Sciatic nerve (tissue), 2 donors: ENCODE measurements around the gene INSL3. TPM values are rescaled to one million over a fixed set of nuclear protein-coding genes. Genes with fewer than 3 reads are reported as not detected.

ENCODE experiments used
- ATAC-seq: fragments of 200-7000 bp; cut with Tn5 transposase; one replicate; pipeline ENCODE4 v1.9.1; 2020; ENCODE audit warnings: mild to moderate bottlenecking, moderate library complexity
- DNase-seq: peaks from one replicate; pipeline ENCODE4 v3.0.0-alpha.2; 2020; ENCODE audit warnings: low spot score
- intact Hi-C: fragments of 100-400 bp; cut with DNase I; formaldehyde crosslinking; loops from one replicate; pipeline ENCODE4 v1.14.2; 2022
- total RNA-seq: library from RNA; stranded (reverse); fragmentation: NEBNext Ultra II Directional; extraction: Animal tissue kit (Norgen Biotek cat#: 25700); gene quantifications from one replicate; pipeline ENCODE4 v1.2.1, GENCODE V29; 2021
- donor health status: DM: no; HTN: no; CAD: no.
- donor health status: DM: no; HTN: no; CAD: no.

Gene INSL3
- total RNA-seq, 1 donor from 2014 or later: not detected

- intact Hi-C loops: no loop called here
- DNase-seq: no peak
- ATAC-seq: no peak
Observed at GRCh38 chr19:17848595-17849292, 27.4 kb upstream of the INSL3 start.

DNA sequence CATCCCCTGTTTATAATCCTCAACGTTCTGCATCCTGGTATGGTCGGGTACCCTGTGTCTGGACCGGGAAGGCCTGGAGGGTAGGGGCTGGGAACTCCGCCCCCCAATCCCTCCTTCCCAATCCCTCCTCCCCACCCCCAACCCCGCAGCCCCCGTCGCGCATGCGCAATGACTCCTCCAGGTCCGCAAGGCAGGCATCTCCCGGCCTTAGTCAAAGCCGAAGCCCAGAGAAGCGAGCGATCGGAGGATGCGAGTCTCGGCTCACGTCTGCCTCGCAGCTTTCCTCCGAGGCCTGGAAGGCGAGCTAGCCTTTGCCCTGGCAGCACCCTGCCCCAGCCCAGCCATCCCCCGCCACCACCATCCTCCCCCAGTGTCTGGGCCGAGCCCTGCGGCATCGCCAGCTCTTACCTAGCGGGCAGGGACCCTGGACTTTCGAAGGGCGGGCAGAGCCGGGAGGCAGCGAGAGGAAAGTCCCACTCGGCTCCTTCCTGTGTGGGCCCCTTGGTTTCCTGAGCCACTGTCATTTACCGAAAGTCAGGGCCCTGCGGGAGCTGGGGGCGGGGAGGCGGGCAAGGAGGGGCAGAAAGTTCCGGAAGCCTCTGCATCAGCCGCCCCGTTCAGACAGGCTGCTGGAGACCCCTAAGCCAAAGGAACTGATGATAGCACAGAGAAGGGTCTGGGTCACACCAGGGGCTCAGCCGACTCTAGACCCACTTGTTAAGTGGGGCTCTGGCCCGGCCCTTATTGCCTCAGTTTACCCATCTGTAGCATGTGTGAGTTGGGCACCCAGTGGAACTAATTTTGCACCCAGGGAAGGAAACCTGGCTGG lies 26.4 kb upstream of the INSL3 start, which contains the start of gene JAK3:
Gene JAK3, minus strand, starts transcription at position 445 of the 829 bp plus-strand sequence. CDS start 3,565 bp downstream, outside the sequence.
- DNase-seq (peak; percentile 78), ATAC-seq (peak; percentile 63)
- intact Hi-C loops: no loop called here

DNA sequence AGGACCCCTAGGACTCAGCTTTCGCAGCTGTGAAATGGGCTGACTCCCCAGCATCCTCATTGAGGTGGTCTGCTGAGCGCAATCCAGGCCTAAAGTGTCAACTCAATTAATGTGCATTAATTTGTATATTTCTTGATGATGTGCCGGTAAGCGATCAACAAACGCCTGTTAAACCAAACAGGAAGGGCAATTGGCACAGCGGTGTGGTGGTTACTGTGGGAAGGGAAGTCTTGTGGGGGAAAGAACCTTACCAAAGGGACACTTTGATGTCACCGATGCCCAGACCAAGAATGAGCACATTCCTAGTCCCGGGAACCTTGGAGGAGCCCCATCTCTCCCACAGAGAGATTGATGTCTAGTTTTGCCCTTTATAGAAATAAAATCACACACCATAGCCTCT lies 24.8 kb upstream of the INSL3 start:
- intact Hi-C loops: no loop called here
- DNase-seq (no peak), ATAC-seq (no peak)

GRCh38 chr19:17843908-17844490 lies 22.7 kb upstream of the INSL3 start:
- no peak for ATAC-seq
- intact Hi-C loops: no loop called here
- no peak for DNase-seq

DNA sequence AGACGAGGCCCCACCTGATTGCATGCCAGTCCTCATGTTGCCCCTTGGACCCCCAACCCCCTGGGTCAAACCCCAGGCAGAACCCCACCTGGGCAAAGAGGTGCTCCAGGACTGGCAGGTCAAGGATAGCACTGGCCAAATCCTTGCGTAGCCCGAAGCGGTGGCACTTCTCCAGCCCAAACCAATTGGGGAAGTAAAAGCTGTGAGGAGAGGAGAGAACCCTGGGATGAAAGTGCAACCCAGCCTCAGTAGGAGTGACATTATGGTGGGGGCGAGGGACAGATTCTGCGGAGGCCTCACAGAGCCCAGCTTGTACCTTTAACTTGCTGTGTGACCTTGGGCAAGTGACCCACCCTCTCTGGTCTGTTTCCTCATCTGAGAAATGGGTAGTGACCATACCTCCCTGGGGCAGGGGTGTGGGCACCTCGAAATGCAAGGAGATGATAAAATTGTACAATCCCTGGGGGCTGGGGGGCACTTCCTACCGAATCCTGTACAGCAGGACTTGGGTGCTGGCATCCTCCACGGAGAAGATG lies 22.0 kb upstream of the INSL3 start:
- intact Hi-C loops: no loop called here
- no peak for DNase-seq

GRCh38 chr19:17842663-17843291 lies 21.5 kb upstream of the INSL3 start:
- ATAC-seq: no peak
- DNase-seq: no peak
- intact Hi-C loops: no loop called here

More for the DNA sequence above, 22.0 kb upstream of the INSL3 start:
- no peak for ATAC-seq

DNA sequence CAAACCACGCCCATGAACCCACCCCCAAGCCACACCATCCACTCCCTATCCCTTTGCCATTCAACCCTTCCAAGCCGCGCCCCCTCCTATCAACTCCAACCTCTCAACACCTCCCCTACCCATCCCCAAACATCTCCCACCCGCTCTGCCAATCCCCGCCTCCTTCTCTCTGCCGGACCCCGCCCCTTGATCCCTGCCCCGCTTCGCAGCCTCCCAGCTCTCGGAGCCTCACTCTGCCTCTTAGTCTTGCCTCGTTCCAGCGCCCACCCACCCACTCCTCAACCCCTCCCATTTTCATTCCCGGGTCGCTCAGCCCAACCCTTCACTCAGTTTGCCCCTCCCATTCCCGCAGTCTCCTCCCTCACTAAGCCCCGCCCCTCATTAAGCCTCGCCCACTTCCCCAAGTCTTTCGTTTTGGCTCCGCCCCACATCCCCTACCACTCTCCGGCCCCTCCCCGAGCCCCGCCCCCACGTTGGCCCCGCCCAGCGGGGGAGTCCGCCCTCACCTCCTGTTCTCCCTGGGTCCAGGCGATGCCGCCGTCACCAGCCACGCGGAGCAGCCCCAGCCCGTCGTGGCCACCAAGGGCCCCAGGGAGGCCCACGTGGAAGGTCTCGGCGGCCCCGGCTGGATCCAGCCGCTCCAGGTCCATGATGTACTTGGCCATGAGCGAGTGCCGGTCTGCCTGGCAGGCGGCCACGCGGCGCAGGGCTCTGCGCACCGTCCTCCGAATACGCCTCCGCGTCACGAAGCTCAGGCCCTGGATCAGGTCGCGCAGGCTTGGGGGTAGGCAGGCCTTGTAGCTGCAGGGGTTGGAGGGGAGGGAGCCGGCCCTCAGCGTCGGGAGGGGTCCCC lies 20.7 kb upstream of the INSL3 start:
- DNase-seq (peak; percentile 94), ATAC-seq (peak; percentile 94)
- intact Hi-C loops: no loop called here

DNA sequence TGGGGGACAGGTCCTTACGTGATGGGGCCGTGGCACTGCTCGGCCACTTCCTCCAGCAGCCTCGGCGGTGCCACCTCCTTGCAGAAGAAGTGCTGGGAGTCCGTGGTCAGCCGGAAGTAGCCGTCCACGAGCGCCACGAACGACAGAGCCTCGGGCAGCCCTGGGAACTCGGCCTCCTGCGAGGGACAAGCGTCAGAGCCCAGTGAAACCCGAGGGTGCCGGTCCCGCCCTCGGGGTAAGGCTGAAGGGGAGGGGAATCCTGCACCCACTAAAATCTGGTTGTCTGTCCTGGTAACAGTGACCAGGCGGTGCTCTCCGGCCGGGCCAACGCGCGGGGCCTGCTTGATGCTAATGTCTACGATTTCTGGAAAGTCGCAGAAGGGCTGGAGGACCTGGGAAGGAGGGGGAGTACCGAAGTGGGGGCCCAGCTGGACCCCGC lies 20.1 kb upstream of the INSL3 start:
- intact Hi-C loops: no loop called here
- peak; percentile 54 for ATAC-seq

GRCh38 chr19:17840019-17840418 lies 18.7 kb upstream of the INSL3 start:
- no peak for ATAC-seq
- intact Hi-C loops: no loop called here
- no peak for DNase-seq

More for the DNA sequence above, 20.1 kb upstream of the INSL3 start:
- DNase-seq: no peak

DNA sequence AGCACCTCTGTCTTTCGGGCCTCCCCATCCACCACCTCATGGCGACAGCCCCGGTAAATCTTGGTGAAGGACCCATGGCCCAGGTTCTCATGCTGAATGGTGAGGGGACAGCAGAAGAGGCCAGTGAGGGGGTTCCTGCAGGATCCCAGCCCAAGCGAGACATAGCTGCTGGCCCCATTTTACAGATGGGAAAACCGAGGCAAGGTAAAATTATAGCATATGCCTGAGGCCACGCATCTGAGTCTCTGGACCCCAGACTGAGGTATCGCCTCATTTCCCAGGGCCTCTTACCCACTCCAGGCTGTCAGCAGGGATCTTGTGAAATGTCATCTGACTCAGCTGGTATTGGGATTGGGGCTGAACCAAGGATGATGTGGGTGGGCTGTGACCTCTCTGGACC lies 16.7 kb upstream of the INSL3 start:
- ATAC-seq (no peak), DNase-seq (no peak)
- intact Hi-C loops: no loop called here

DNA sequence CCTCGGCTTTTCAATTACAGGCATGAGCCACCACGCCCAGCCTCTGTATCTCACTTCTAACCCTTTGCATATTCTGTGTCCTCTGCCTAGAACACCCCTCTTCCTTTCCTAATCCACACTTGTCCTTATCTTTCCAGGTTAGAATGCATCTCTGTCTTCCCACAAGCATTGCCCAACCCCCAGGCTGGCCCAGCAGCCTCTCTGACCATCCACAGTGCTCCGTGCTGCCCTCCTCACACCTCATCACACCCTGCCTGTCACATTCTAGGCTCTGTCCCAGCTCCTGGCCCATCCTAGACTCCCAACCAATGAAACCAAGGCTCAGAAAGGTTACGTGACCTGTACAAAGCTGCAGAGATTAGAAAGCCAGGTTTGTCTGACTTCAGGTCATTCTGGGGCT lies 15.2 kb upstream of the INSL3 start:
- DNase-seq: no peak
- ATAC-seq: no peak
- intact Hi-C loops: no loop called here

GRCh38 chr19:17835182-17836006 lies 14.1 kb upstream of the INSL3 start:
- DNase-seq (no peak), ATAC-seq (no peak)
- intact Hi-C loops: no loop called here

- intact Hi-C loops: no loop called here
- no peak for ATAC-seq
- no peak for DNase-seq
Observed at GRCh38 chr19:17834350-17835181, 13.2 kb upstream of the INSL3 start.

GRCh38 chr19:17832443-17833208 lies 11.3 kb upstream of the INSL3 start:
- DNase-seq (no peak), ATAC-seq (no peak)
- intact Hi-C loops: no loop called here

GRCh38 chr19:17831419-17831888 lies 10.1 kb upstream of the INSL3 start:
- ATAC-seq (no peak), DNase-seq (no peak)
- intact Hi-C loops: no loop called here
